GM18507 (cell line): ENCODE measurements around the gene ZNF22.
"Not testable (repeated sequence)": the region's sequence is repeated elsewhere in the genome, so short reads cannot be mapped to it uniquely, and the experiment has no call there.

Experiments used
- DNase-seq: peaks from one replicate; pipeline ENCODE4 v3.0.0; 2011; ENCODE audit warnings: low read depth; ENCODE audit not compliant: insufficient read length; ENCODE audit errors: extremely low spot score
- FAIRE-seq: peaks from 2 replicates; lab custom pipeline; 2011; peaks lifted over from hg19 to GRCh38; lab: Jason Lieb, UNC

Gene ZNF22

DNA sequence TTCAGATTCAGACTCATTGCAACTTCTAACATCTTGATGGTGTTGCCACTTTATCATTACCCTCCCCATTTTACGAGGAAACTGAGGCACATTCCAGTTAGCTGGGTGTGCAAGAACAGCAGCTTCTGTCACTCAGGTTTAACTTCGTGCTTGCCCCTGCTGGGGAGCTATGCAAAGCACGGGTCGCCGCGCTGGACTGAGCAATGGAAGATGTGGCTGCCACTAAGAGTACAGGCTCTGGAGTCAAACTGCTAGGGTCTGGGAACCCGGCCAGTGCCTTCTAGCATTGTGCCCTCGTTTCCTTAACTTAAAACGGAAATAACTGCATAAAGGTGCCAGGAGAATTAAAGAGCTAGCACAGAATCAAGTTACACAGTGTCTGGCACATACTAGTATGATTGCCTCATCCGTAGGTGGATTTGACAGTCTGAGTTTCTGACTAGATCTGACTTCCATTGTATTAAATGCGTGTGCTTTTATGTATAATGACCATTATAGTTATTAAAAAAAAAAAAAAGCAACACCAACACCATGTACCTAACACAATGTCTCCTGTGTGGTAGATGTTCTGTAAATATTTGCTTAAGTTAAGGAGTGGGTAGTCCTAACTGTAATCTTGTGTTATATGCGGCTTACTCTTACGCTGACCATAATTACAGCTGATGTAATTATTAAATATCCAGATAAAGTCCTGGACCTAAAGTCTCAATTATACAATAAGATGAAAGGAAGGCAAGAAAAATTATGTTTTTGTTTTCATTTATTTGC lies 842 bp downstream of the ZNF22 start:
- peak; percentile 63 for FAIRE-seq
- no peak for DNase-seq

- FAIRE-seq (no peak), DNase-seq (no peak)
Measured at GRCh38 chr10:45003432-45004000, 2.8 kb downstream of the ZNF22 start.

DNA sequence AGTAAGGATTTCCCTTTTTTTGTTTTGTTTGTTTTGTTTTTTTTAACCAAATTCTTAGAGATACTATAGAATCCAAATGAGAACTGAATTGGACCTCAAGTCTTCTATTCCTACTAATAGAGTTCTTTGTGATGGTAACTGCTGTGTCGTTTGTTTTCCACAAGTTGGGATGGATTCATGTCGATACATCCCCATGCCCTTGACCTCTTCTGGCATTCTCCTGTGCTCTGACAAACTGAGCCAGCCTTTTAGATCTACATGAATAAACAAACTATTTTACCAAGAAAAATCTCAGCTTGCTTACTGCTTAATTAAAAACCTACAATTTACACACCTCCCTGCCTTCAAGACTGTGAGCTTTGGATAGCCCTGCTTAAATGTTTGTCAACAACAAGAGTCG lies 3.9 kb downstream of the ZNF22 start:
- DNase-seq = no peak
- no peak for FAIRE-seq

- no peak for DNase-seq
- FAIRE-seq = no peak
Measured at GRCh38 chr10:45005284-45005683, 4.6 kb downstream of the ZNF22 start.

- FAIRE-seq (no peak), DNase-seq (no peak)
Measured at GRCh38 chr10:45006276-45007030, 5.7 kb downstream of the ZNF22 start.

GRCh38 chr10:45008524-45009161 lies 7.9 kb downstream of the ZNF22 start:
- FAIRE-seq (peak; percentile 95), DNase-seq (peak; percentile 9)

DNA sequence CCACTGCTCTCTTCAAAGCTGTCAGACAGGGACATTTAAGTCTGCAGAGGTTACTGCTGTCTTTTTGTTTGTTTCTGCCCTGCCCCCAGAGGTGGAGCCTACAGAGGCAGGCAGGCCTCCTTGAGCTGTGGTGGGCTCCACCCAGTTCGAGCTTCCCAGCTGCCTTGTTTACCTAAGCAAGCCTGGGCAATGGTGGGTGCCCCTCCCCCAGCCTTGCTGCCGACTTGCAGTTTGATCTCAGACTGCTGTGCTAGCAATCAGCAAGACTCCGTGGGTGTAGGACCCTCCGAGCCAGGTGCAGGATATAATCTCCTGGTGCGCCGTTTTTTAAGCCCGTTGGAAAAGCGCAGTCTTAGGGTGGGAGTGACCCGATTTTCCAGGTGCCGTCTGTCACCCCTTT lies 13.8 kb downstream of the ZNF22 start:
- not testable (repeated sequence) for FAIRE-seq, DNase-seq

DNA sequence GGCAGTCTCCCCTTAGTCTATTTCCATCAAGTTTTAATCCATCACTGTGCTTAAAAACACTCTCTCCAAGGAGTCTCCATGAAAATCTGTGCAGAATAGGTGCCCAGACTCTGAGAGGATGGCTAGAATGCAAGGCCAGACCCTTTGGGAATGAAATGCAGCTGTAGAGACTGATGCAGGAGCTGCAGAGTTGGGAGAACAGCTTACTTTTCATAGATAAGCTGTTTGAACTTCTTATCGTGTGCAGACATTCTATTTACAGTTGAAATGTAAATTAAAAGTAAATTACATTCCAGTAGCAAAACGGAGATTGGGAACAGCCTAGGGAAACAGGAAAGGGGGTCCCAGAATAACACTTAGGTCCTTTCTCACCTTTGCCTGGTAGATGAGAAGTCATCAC lies 14.9 kb downstream of the ZNF22 start:
- DNase-seq = no peak
- no peak for FAIRE-seq

DNA sequence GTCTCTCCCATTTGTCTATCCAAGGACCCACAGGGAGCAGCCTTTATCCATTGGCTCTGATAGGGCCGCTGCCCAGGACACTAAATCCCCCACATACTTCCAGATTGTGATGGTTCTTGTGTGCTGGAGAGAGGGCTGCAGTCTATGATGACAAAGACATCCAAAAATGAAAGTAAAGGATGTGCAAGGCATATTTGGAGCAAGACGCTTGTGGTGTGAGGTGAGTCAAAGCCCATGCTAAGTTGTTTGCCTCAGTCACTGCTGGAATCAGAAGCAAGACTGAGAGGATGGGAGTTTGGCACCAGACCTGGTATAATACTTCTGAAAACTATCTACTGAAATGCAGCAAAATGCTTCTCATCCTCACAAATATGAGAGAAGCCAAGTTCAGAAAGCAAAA lies 22.7 kb downstream of the ZNF22 start:
- FAIRE-seq (no peak), DNase-seq (no peak)

DNA sequence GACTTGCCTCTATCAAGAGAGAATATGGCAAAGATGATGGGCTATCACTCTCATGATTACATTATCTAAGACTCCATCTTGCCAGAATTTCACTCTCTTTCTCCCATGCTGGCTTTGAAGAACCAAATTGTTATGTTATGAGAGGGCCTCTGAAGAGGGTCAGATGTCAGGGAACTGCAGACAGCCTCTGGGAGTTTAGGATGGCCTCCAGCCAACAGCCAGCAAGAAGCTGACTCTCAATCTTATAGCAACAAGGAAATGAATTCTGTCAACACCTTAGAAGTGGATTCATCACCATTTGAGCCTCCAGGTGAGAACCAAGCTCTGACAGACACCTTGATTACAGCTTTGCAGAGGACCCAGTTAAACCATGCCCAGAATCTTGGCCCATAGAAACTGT lies 33.6 kb downstream of the ZNF22 start:
- DNase-seq (no peak), FAIRE-seq (no peak)

DNA sequence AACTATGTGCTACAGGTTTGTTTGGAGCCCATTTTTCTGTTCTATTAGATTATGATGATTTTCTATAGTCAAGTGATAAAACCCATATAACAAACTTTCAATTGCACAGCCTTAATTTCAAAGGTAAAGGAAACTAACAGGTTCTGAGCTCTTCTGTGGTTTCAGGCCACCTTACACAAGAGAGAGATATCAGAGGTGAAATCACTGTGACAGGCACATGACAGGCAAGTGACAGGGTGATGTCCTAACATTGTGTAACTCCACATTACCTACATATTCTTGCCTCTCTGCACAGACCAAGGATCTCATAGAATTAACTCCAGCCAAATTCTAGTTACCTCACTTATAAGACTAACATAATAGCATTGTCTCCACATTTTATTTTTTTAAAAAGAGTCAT lies 35.0 kb downstream of the ZNF22 start:
- no peak for FAIRE-seq

DNA sequence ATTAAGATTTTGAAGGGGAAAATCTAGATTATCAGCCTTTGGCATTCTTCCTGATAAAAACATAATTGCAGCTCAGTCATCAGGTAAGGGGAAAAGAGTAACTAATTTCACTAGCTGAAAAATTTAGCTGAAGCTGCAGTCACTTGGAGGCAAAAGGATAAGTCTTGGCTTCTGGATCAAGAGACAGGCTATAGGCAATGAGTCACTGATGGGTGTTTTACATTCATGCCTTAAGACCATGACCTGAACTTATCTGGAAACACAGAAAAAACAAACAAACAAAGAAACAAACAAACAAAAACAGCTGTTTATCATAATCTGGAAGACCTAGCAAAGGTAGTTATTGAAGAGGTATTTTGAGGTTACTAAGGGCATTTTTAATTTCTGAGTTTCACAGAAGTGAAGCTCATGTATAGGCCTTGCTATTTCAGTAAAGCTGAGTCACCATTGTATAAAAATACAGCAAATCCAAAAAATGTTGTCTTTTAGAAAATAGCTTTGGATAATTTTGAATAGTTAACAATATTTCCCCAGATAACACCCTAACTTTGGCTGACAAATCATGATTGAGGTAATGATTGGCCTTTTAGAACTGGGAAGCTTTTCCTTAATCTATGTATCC lies 40.3 kb downstream of the ZNF22 start:
- FAIRE-seq (no peak), DNase-seq (no peak)

More for the DNA sequence above, 35.0 kb downstream of the ZNF22 start:
- DNase-seq = no peak

DNA sequence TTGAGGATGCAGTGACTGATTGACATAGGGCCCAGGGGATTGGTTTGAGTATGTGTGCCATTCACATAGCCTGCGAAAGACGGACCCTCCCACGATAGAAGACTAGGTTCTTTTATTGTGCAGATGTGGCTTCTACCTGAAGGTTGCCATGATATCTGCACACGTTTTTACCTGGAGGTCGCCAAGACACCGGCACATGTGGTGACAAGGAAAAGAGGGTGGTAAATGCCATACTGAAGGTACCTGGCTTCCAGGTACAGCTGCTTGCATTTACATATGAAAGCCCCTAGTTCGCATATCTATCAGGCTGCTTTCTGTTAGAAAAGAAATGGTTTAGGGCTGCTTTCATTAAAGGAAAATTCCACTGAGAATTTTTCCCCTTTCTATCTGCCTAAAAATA lies 43.6 kb downstream of the ZNF22 start:
- DNase-seq = no peak
- FAIRE-seq = no peak

DNA sequence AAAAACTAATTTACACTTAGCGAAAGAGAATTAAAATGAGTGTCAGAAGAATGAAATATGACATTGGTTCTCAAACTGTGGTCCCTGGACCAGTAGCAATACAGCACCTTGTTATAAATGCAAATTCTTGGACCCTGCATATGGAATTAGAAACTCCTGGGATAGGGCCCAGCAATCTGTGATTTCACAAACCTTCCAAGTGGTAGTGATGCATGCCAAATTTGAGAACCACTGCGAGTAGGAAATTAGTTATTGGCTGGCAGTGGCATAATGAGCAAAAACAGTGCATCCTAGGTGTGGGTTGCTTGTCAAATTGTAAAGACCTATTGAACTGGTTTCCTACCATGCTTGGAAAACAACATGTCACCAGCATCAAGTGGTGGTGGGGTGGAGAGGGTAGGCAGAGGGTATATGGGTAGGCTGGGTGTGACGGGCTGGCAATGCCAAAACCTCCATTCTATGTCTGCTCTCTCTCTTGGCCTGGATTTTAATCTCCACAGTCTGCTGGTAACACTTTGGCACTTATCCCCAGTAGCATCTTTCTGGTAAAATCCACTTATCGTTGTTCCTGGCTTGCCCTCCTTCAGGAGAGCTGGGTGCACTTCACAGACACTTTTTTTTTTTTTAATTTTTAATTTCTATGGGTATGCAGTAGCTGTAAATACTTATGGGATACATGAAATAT lies 50.0 kb downstream of the ZNF22 start:
- FAIRE-seq = no peak
- no peak for DNase-seq

GRCh38 chr10:45052700-45053099 lies 52.0 kb downstream of the ZNF22 start:
- FAIRE-seq (no peak), DNase-seq (no peak)

- FAIRE-seq = no peak
Measured at GRCh38 chr10:45053569-45054100, 52.9 kb downstream of the ZNF22 start.

More at GRCh38 chr10:45053569-45054100, 52.9 kb downstream of the ZNF22 start:
- no peak for DNase-seq
